CD4-positive, alpha-beta T cell treated with Interferon gamma for 1 hour (primary cell): ENCODE results near the gene GPC3.

Source experiments
- DNase-seq: peaks from one replicate; pipeline ENCODE4 v3.0.0-alpha.2; 2020

The GPC3 gene

DNA sequence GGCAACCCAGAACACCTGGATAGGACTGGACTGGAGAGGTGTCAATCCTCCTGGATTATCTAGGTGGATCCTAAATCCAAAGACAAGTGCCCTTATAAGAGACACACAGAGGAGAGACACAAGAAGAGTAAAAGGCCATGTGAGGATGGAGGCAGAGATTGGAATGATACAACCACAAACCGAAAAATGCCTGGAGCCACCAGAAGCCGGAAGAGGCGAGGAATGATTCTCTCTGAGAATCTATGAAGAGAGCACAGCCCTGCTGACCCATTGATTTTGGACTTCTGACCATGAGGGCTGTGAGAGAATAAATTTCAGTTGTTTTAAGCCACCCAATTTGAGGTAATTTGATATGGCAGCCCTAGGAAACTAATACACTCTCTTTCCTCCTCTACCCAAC lies 20.1 kb downstream of the GPC3 start:
- no peak for DNase-seq

DNA sequence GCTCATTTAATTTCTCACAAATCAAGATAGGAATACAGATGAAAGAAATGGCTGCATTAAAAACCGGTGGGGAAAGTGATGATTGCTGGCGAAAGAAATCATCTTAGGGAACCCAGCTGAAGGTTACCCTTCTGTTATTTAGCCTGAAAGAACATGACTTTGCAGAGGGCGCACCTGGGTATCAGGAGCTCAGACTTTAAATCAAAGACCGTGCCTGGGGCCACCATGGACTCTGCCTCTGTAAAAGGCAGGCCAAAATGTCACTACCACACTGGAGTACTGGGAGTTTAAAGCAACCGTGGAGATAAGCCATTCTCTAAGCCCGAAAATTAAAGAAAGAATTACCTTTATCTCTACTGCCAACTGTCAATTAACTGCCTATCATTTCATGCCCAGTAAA lies 24.3 kb downstream of the GPC3 start:
- DNase-seq, result no peak

DNA sequence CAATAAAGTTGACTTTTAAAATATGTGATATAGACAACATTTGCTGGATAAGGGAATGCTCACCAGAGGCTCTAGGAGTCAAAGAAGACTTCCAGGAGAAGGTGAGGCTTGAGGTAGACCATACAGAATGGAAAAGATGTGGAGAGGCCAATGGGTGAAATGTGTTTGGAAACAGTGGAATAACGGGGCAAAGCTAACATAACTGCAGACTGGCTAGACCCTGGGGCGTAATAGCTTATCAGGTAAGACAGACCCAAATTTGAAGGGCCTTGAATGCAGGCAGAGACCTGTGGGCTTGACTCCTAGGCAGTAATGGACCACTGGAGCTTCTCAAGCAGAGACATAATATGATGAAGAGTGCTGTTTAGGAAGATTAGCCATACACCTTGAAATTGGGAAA lies 25.4 kb downstream of the GPC3 start:
- DNase-seq, result no peak

DNA sequence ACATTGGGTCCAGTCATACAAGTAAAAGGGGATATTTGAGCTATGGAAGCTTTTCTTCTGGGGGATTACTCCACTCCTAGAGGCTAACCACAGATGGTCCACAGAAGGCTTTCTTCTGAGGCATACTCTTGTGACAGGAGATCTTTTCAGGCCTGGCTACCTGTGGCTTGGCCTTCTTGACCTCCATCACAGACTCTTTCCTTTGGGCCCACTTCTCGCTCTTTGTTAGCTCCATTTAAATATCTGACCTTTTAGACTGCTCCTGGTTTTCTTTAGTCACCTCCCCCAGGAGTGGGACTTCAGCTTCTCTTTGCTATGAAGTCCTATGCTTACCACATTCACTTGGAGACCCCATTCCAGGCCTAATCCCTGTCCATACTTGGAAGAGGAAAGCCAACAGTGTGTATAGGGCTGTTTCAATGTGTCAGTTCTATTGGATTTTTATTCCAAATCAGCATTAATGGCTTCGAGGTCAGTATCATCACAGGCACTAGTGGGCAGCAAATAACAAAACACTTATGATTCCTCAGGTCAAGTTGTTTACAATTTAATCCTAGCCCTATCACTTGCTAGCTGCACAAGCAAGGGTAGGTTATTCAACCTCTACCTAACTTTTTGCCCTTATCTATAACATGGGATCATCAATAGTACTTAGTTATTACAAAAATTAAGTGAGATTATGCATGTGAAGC lies 26.3 kb downstream of the GPC3 start:
- DNase-seq, result no peak

DNA sequence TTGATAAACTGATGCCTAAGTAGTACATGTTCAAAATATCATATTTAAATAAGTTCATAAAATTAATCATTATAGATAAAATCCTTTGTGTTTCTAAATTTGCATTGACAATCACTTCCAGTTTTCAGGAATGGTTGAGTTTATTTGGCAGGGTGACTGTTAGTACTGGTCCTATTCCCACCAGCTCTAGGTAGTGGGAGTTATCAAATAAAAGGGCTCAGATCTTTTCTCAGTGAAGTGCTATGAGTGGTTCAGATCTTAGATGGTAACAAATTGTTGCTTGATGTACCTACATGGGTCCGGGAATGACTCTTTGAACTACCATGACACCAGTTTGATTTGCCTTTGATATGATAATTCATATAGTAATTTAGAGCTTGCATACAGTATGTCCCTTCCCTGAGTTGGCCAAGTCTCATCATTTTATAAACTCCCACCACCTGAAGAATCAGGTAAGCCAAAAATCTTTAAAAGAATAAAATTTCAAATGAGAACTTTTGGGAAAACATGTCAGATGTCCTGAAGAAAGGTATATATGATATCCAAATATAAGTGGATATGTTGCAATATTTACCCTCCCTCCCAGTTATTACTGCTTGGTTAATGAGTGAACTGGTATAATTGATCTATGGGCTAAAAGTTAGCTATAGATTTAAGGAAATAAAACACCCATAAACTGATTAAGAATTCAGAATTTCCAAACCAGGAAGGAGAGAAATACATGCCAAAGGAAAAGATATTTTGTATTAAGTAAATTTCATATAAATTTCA lies 28.6 kb downstream of the GPC3 start:
- DNase-seq, result no peak

DNA sequence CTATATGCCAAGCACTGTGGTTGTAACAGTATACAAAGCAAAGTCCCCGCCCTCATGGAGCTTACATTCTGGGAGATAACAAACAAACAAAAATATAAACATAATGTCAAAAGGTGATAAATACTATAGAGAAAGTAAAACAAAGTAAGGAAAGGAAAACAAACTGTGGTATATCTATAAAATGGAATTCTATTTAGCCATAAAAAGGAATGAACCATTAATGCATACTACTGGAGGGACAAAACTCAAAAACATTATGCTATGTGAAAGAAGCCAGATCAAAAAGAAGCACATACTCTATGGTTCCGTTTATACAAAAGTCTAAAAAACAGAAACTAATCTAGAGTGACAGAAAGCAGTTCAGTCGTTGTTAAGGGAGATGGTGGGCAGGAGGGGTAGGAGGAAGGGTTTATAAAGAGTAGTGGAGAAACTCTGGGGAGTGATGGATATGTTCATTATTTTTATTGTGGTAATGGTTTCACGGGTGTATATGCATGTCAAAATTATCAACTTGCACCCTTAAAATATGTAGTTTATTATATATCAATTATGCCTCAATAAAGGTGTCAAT lies 31.5 kb downstream of the GPC3 start:
- no peak for DNase-seq

DNA sequence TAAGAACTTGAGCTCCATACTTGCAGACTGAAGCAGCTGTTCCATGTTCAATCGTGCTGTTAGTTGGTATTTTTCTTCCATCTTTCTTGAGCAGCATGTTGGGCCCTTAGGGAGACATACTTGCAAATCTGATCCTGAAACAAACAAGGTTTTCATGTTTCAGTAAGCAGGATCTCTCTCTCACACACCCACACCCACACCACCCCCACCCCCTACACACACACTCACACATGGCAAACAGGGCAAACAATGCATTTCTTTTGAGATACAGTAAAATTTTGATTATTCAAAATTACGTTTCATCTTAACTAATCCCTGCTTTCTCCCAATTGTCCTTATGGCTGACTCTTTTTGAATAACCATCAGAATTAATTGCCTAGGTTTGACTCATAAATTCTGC lies 32.3 kb downstream of the GPC3 start:
- no peak for DNase-seq

DNA sequence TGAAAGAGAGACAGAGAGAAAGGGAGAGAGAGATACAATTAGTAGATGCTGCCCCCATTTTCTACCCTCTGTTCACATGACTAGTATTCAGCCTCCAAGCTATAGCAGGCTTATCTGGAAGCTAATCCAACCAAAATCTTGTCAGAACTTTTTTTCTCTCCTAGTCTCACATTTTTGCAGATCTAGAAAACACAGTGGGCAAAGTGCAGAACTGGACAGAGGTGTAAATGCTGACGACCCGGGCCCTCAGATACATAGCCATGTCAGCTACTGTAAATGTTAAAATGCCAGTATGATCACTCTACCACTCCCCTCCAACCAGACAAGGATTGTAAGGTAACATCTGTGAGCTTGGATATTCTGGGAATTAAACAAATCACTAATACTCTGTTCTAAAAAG lies 34.3 kb downstream of the GPC3 start:
- no peak for DNase-seq

DNA sequence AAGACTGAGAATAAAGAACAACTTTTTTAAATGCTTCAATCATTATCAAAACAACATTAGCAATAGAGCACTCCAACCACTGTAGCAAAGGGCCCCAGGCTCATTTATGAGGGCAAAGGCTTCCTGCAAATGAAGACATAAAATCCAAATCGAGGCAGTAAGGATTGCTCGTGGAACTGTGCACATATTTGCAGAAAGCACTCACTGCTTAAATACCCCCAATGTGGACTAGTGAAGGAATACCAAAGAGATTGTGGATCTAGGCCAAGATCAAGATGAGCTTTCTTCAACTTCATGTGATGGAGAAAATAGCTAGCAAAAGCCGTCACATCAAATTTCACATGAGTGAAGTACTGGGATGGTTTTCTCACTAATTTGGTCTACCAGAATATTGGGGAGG lies 35.2 kb downstream of the GPC3 start:
- DNase-seq, result no peak

DNA sequence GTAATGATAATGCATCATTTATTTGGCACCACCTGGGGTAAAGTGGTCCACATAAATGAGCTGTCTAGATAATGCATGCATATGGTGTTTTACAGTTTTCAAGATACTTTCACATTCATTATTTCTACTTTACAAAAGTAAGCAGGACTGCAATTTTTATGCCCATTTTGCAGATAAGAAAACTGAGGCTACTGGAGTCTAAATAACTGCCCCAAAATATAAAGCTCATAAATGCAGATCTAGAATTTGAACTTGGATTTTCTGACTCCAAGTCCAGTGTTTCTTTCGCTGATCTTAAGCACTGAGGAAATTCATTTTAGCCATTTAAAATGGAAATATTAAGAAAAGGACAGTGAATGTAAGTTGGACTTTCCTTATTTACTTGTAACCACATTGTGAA lies 36.5 kb downstream of the GPC3 start:
- no peak for DNase-seq

DNA sequence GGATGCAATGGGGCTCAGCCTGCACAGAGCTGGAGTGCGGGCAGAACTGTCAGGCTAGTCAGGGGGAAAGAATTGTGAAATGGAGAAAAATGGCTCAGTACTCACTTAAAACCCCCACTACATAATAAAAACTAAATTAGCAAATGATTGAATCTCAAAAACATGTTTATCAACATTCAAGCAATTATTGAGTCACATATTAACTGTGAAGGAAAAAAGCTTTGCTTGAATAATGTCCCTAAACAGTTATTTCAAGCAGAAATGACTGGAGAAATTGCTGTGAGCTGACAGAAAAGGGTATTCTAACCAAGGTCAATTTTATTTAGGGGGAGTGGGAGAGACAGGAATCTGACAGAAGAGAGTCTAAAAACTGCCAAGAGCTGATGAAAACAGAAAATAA lies 37.4 kb downstream of the GPC3 start:
- DNase-seq, result no peak

DNA sequence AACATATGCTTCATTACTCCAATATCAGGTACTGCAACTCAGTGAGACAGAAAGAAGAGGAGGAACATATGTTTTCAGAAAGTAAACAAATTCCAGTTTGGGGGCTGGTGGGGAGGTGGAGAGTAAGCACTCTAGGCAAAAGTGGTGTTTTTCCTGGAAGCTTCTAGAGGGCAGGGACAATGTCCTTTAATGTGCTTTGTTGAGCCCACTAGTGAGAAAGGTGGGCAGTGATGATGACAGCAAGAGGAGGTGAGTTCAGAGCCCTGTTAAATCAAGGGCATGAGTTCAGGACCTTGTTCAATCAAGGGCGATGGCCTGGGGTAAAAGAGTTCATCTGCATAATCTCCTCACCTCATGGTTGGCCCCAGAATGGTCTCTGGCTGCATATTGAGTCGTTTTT lies 38.4 kb downstream of the GPC3 start:
- DNase-seq, result no peak

DNA sequence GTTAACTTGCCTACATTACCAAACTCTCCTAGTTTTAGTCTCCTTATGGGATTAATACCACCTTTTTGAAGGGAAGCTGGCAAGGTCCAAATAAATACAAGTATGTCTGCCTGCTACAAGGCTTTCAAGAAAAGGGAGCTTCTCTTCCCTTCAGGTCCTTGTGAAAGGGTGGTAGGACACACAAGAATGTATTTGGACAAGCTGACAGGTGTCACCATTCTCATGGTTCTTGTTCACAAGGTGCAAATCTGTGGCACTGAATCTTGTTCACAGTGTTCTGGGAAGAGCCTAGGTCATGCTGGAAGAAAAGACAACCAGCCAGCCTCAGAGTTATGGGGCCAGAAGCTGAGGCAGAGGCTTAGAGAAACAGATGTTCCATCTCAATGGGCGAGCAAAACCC lies 41.9 kb downstream of the GPC3 start:
- DNase-seq, result no peak

DNA sequence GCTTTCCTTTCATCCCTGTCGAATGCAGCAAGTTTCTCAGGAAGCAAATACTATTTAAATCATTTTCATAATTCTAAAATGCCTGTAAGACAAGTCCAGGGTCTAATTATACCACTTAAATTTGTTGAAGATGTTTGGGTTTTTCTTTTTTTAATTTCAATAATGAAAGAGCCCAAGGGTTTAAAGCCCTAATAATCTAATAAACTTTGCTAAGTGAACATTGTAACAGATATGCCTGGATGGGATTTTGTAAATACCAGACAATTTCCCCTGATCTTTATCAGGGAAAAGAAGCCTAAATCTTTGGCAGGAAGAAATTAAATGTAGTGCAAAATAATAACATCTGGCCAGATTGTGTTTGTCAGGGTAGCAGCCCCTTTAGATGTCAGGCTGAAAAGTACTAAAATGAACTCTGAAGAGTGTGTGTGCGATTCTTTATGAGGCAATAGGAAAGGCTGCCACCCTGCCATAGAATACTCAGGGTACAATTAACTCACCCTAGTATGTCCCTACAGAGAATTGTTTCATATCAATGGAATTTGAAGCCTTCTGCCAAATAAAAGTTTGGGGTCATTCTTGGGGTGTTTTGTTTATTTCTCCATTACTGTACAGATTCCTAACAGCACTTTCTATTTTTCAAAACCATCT lies 45.6 kb downstream of the GPC3 start:
- DNase-seq, result no peak

DNA sequence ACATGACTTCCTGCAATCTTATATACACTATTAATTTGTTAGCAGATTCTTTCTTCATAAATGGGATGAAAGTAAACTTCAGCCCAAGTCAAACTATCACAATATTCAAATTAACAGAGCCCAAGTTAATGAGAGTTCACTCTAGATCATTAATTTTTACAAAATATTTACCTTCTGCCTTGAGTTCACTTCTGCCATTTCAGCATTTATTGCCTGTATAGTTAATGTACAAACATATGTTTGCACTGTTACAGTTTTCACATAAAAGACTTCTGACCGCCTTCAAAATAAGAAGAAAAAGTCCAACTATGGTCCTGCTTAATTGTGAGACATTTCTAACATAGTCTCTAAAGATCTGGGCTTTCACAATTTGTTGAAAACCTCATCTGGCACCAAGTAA lies 46.9 kb downstream of the GPC3 start:
- DNase-seq, result no peak

DNA sequence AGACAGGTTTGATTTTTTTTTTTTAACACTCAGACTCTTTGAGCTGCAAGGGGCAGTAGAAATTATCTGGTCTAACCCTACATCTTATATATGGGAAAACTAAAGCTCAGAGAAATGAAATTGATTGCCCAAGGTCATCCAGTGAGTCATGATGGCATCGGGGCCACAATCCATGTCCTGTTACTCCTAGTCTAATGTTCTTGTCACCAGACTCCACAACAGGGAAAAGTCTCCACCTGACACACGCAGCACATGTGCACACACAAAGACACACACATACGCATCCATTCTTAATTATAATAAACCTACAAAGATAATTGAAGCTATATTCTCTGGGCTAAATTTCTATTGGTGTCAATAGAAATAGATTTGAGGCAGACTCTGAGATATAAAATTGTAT lies 48.4 kb downstream of the GPC3 start:
- DNase-seq, result no peak

DNA sequence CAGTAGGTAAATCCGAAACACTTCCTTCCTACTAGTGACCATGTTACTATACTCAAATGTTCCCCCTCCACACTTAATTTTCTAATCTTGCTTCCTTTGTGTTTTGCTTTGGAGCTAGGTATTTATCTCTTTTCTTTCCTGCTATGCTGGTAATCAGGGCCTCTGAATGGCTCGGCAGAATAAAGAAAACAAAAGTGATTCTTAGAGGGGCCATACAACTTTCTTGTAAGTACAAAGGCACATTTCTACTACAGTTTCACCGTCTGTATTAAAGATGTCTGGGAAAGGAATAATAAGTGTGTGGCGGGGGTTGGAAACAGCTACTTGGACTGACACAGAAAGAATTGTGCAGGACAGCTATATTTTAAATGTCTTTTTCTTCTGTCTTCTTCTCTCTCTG lies 50.3 kb downstream of the GPC3 start:
- DNase-seq, result no peak

DNA sequence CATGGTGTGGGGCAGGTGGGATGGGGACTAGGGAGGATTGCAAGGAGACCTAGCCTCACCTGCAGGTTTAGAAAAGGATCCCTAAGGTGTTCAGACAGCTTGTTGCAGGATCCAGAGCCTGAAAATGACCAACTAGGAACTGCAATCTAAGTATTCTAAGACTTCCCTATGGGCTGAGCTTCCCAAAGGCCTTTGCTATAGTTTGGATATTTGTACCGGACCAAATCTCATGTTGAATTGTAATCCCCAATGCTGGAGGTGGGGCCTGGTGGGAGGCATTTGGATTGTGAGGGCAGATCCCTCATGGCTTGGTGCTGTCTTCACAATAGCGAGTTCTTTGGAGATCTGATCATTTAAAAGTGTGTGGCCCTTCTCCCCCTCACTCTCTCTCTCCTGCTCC lies 52.1 kb downstream of the GPC3 start:
- no peak for DNase-seq

DNA sequence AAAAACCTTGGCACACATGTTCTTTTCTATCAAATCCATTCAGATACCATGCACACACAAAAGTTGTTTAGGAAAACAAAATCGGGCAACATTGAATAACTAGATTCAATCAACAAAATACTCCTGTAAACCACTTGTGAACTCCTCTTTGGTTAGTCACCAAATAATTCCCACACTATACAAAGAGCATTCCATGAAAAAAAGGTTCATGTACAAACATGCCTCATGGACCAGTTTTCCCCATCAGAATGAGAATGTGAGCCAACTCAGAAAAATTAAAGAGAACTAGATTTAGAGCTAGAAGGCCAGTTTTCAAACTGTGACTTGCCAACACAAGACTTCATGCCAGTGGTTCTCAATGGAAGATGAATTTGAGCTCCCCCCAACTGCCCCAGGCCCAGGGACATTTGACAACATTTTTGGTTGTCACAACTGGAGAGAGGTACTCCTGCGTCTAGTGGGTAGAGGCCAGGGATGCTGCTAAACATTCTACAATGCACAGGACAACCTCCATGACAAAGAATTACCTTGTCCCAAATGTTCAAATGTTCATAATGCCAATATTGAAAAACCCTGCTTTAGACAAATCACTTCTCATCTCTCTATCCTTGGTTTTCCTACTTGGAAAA lies 55.4 kb downstream of the GPC3 start:
- DNase-seq, result no peak

DNA sequence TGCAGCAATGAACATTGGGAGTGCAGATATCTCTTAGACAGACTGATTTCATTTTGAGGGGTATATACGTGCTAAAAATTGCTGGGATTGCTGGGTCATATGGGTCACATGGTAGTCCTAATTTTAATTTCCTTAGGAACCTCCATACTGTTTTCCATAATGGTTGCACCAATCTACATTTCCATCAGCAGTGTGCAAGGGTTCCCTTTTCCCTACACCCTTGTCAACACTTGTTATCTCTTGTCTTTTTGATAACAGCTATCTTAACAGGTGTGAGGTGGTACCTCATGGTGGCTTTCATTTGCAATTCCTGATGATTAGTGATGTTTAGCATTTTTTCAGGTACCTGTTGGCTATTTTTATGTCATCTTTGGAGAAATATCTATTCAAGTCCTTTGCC lies 57.0 kb downstream of the GPC3 start:
- DNase-seq, result no peak

DNA sequence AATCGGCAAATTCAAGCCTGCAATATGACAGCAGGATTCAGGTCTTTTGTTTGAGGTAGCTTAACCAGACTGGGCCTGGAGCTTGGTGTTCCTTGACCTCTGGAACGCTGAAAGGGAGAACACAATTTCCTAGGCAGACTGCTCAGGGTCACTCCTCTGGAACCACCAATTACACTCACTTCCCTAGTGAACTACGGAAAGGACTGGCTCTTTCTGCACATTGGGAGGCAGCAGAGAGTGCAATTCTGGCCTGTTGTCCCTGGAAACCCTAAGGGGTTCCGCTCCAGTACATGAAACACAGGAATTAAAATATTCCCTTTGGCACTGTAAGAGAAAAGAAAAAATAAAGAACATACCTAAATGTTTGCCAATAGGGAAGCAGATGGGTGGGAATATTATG lies 58.6 kb downstream of the GPC3 start:
- DNase-seq, result no peak

DNA sequence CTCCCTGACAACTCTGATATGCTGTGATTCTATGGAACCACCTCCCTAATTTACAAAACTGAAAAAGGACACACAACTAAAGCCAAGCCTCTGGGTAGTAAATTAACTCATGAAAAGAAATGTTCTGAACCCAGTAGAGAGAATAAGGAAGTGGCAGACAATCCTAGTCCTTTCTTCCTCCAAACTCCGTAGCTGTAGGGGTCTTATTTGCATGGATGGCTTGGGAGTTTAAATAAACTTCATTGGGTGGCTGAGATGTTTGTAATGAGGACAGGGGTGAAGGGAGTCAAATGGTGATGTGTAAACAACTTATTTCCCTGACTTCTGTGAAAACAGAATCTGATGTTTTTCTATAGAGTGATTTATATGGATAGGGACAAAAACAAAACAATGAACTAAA lies 59.3 kb downstream of the GPC3 start:
- DNase-seq, result no peak

DNA sequence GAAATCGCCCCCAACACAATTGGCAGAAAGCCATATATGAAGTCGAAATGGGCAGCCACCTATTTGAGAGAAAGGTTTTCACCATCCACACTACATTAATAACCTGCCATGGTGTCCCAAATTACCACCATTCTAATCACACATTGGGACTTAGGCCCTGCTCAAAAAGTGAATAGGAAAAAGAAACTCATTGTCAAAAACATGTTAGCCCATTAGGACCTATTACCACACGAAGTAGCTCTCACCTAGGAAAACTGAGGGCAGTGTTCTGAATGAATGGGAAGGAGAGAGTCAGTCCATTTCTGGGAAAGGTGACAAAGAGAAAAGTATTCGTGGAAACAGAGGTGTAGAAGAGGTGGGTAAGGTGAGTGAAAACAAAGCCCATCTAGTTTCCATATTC lies 60.8 kb downstream of the GPC3 start:
- no peak for DNase-seq

DNA sequence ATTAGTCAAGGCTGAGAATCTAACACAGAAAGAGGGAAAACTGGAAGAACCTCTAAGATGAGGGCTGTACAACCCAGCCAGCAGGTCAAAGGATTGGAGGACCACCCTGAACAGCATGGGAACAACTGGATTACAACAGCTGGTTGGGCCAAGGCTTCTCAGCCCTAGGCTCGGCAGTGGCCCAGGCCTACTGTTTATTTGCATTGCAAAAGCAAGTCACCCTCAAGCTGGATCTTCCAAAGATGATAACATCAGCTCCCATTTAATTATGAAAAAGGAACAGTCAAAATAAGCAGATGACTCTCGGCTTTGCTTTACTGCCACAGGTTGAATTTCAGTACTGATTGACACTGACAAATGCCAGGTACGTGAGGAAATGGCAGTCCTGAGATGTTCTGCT lies 61.8 kb downstream of the GPC3 start:
- no peak for DNase-seq
